ENCODE results near the gene TLK1. TPM values are rescaled to one million over a fixed set of nuclear protein-coding genes. Genes with fewer than 3 reads are reported as not detected.

Gene TLK1
- total and polyA plus RNA-seq, 9 of the 15 experiments (the other 6 are each of a cell fraction or from before 2014, with no cell fraction given) = 20.2 to 101 (median 40.5) TPM

GRCh38 chr2:171160119-171160955, at the start of gene TLK1 (continued):
- peak; percentile 68 for TF ChIP-seq TAF1 (IDR thresholded peaks at IDR 0.05; ENCODE audit: control insufficient read depth, extremely low read depth, insufficient read depth, low read length, severe bottlenecking)
- TF ChIP-seq BACH1 (tag; IDR thresholded peaks at IDR 0.05) = no peak
- TF ChIP-seq JUN (IDR thresholded peaks at IDR 0.05; ENCODE audit: borderline replicate concordance, low read depth, low read length) = 0 out of 2 replicates have a peak, but pooled peaks have one; percentile 33
- TF ChIP-seq JUN (CRISPR knock-in tag; IDR thresholded peaks at IDR 0.05; ENCODE audit: borderline replicate concordance) = no peak
- no peak for TF ChIP-seq NFATC3 (IDR thresholded peaks at IDR 0.05)
- no peak for TF ChIP-seq BDP1 (IDR thresholded peaks at IDR 0.05; ENCODE audit: insufficient read depth, insufficient read length)
- no peak for TF ChIP-seq NFE2L1 (tag; IDR thresholded peaks at IDR 0.05; ENCODE audit: borderline replicate concordance, low read depth)
- TF ChIP-seq PATZ1 (CRISPR knock-in tag; IDR thresholded peaks at IDR 0.05; ENCODE audit: borderline replicate concordance) = no peak
- TF ChIP-seq ESRRA (IDR thresholded peaks at IDR 0.05; ENCODE audit: borderline replicate concordance, low read depth) = peak; percentile 14; the same call in 1 of the 2 replicates
- TF ChIP-seq FOXP1 (CRISPR knock-in tag; IDR thresholded peaks at IDR 0.05) = 0 out of 2 replicates have a peak, but pooled peaks have one; percentile 48
- TF ChIP-seq ZNF384 (IDR thresholded peaks at IDR 0.05; ENCODE audit: low read depth, low read length) = no peak
- no peak for TF ChIP-seq NCOA2 (IDR thresholded peaks at IDR 0.05; ENCODE audit: partially characterized antibody in 2 of 2)
- TF ChIP-seq STAT5B (CRISPR knock-in tag; IDR thresholded peaks at IDR 0.05) = no peak
- no peak for TF ChIP-seq MEIS2 (IDR thresholded peaks at IDR 0.05; ENCODE audit: partially characterized antibody)
- no peak for TF ChIP-seq SP2 (IDR thresholded peaks at IDR 0.05; ENCODE audit: extremely low read depth, low read depth, low read length, poor library complexity, severe bottlenecking)
- peak in 1 of 2 experiments; percentile 32; a peak in 2 of 4 replicates for TF ChIP-seq NRF1 (conservative IDR thresholded peaks at IDR 0.05 in 1 of 2, IDR thresholded peaks at IDR 0.05 in 1 of 2)
- TF ChIP-seq ZSCAN29 (IDR thresholded peaks at IDR 0.05) = no peak
- TF ChIP-seq ZNF76 (CRISPR knock-in tag; IDR thresholded peaks at IDR 0.05; ENCODE audit: borderline replicate concordance) = peak; percentile 62; the same call in 1 of the 2 replicates
- peak; percentile 87 for TF ChIP-seq RBM22 (IDR thresholded peaks at IDR 0.05; ENCODE audit: low read depth, low read length, poor library complexity, severe bottlenecking)
- TF ChIP-seq ZBTB17 (CRISPR knock-in tag; IDR thresholded peaks at IDR 0.05) = no peak
- TF ChIP-seq SIRT6 (IDR thresholded peaks at IDR 0.05; ENCODE audit: low read depth, low read length) = no peak
- no peak for TF ChIP-seq ZNF253 (CRISPR knock-in tag; conservative IDR thresholded peaks at IDR 0.05)
- TF ChIP-seq NONO (IDR thresholded peaks at IDR 0.05; ENCODE audit: low read depth in 2 of 2, low read length in 1 of 2) = peak; percentile 59 to 77; a peak in 2 of 4 replicates

All from K562 (cell line).